Measurements from ENCODE around the gene CFAP57. TPM values are rescaled to one million over a fixed set of nuclear protein-coding genes. Genes with fewer than 3 reads are reported as not detected.
A peak's percentile ranks its signal among the peaks of the same experiment; 100 is the strongest.

CFAP57 gene
- total RNA-seq = under 0.01 TPM in 1 of 2 replicates, not detected in the other

GRCh38 chr1:43171876-43172526, at the start of gene CFAP57, which contains the start of gene EBNA1BP2:
TSS of gene CFAP57 (plus strand) at chr1:43172330. CDS start at chr1:43172754, 424 bp downstream.
TSS of gene EBNA1BP2 (minus strand) at chr1:43172290. CDS start at chr1:43172118, 172 bp downstream.
- DNase-seq (ENCODE audit: low read depth) (peak; percentile 88), FAIRE-seq (peak; percentile 7)
- Histone ChIP-seq H3K4me3 (ENCODE audit: low read depth, low read length) (peak within 1 kb of the TSS; percentile 87), H3K27me3 (ENCODE audit: control insufficient read depth, insufficient read depth, low read length) (peaks cover 4% of the 10 kb centered on the region), H3K36me3 (ENCODE audit: control insufficient read depth, insufficient read depth, low read length) (peaks cover 18% of the 10 kb centered on the region)
- TF ChIP-seq, protein P1, sequence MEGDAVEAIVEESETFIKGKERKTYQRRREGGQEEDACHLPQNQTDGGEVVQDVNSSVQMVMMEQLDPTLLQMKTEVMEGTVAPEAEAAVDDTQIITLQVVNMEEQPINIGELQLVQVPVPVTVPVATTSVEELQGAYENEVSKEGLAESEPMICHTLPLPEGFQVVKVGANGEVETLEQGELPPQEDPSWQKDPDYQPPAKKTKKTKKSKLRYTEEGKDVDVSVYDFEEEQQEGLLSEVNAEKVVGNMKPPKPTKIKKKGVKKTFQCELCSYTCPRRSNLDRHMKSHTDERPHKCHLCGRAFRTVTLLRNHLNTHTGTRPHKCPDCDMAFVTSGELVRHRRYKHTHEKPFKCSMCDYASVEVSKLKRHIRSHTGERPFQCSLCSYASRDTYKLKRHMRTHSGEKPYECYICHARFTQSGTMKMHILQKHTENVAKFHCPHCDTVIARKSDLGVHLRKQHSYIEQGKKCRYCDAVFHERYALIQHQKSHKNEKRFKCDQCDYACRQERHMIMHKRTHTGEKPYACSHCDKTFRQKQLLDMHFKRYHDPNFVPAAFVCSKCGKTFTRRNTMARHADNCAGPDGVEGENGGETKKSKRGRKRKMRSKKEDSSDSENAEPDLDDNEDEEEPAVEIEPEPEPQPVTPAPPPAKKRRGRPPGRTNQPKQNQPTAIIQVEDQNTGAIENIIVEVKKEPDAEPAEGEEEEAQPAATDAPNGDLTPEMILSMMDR (IDR thresholded peaks at IDR 0.05; ENCODE audit: insufficient read depth, low read length, severe bottlenecking) = no peak

DNA sequence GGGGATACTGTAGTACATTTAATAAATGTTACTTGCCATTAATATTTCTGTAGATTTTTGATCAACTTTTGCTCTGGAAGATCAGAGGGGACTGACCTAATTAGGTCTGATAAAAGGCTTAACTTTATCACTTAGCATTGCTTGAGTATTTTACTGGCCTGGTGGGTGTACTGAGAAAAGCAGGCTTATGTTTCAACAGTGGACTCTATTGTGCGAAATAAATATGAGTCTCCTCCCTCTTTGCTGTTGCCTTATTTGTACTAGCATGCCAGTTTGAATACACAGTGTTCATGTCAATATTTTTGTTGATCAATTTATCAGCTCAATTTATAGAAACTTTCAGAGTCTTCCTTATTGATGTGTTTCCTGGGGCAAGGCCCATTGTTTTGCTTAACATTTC, 49.1 kb upstream of the CFAP57 start:
- DNase-seq (ENCODE audit: low read depth) (no peak), FAIRE-seq (no peak)
- Histone ChIP-seq H3K27me3 (ENCODE audit: control insufficient read depth, insufficient read depth, low read length) (no peaks in the 10 kb centered on the region), H3K4me3 (ENCODE audit: low read depth, low read length) (no peak overlapping the region), H3K36me3 (ENCODE audit: control insufficient read depth, insufficient read depth, low read length) (no peaks in the 10 kb centered on the region)
- TF ChIP-seq, protein P1 (IDR thresholded peaks at IDR 0.05; ENCODE audit: insufficient read depth, low read length, severe bottlenecking) = no peak

- H3K27me3 ChIP-seq (ENCODE audit: control insufficient read depth, insufficient read depth, low read length) = no peaks in the 10 kb centered on the region
- H3K36me3 ChIP-seq (ENCODE audit: control insufficient read depth, insufficient read depth, low read length) = no peaks in the 10 kb centered on the region
- DNase-seq (ENCODE audit: low read depth) (no peak), FAIRE-seq (no peak)
- TF ChIP-seq, protein P1 (IDR thresholded peaks at IDR 0.05; ENCODE audit: insufficient read depth, low read length, severe bottlenecking) = no peak
- H3K4me3 ChIP-seq (ENCODE audit: low read depth, low read length) = no peak overlapping the region
Measured at GRCh38 chr1:43128816-43129215, 43.3 kb upstream of the CFAP57 start.

- Histone ChIP-seq H3K4me3 (ENCODE audit: low read depth, low read length) (no peak overlapping the region), H3K27me3 (ENCODE audit: control insufficient read depth, insufficient read depth, low read length) (no peaks in the 10 kb centered on the region), H3K36me3 (ENCODE audit: control insufficient read depth, insufficient read depth, low read length) (no peaks in the 10 kb centered on the region)
- FAIRE-seq = no peak
- no peak for DNase-seq (ENCODE audit: low read depth)
- TF ChIP-seq, protein P1 (IDR thresholded peaks at IDR 0.05; ENCODE audit: insufficient read depth, low read length, severe bottlenecking) = no peak
Measured at GRCh38 chr1:43129426-43129825, 42.7 kb upstream of the CFAP57 start.

DNA sequence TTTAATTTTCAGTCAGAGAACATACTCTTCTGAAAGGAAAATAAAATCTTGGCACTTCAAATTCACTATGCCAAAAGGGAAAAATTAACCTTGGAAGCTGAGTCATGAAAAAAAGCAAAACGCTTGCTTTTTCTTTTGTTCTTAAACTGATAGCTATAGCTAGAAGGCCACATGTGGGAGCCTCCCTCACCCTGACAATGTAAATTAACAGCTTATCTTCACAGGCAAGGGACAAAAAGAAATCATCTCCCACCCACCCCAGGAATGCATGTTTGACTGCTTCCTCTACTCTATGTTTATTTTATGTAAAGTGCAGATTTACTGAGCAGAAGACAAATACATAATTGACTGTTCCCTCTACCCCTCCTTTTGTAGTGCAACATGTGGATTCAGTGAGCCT, 38.1 kb upstream of the CFAP57 start:
- TF ChIP-seq, protein P1 (IDR thresholded peaks at IDR 0.05; ENCODE audit: insufficient read depth, low read length, severe bottlenecking) = no peak
- FAIRE-seq = no peak
- no peaks in the 10 kb centered on the region for H3K27me3 ChIP-seq (ENCODE audit: control insufficient read depth, insufficient read depth, low read length)
- no peak overlapping the region for H3K4me3 ChIP-seq (ENCODE audit: low read depth, low read length)
- no peak for DNase-seq (ENCODE audit: low read depth)
- H3K36me3 ChIP-seq (ENCODE audit: control insufficient read depth, insufficient read depth, low read length) = no peaks in the 10 kb centered on the region

- Histone ChIP-seq H3K36me3 (ENCODE audit: control insufficient read depth, insufficient read depth, low read length) (no peaks in the 10 kb centered on the region), H3K27me3 (ENCODE audit: control insufficient read depth, insufficient read depth, low read length) (no peaks in the 10 kb centered on the region)
- DNase-seq (ENCODE audit: low read depth) = no peak
Measured at GRCh38 chr1:43134640-43135039, 37.5 kb upstream of the CFAP57 start.

More at GRCh38 chr1:43134640-43135039, 37.5 kb upstream of the CFAP57 start:
- no peak for FAIRE-seq
- no peak overlapping the region for H3K4me3 ChIP-seq (ENCODE audit: low read depth, low read length)
- TF ChIP-seq, protein P1 (IDR thresholded peaks at IDR 0.05; ENCODE audit: insufficient read depth, low read length, severe bottlenecking) = no peak

All from bronchial epithelial cell (primary cell).